ENCODE measurements around the gene SCARF2.

Gene SCARF2

GRCh38 chr22:20439928-20440575 lies 2.4 kb upstream of the SCARF2 start:
- no peak for DNase-seq

GRCh38 chr22:20439556-20439927 lies 1.9 kb upstream of the SCARF2 start:
- no peak for DNase-seq

GRCh38 chr22:20438678-20439492 lies 1.3 kb upstream of the SCARF2 start:
- DNase-seq, result peak in 1 of 2 experiments; percentile 20

GRCh38 chr22:20438427-20438677 lies 727 bp upstream of the SCARF2 start:
- DNase-seq, result no peak

GRCh38 chr22:20436768-20437612 lies 635 bp downstream of the SCARF2 start:
- no peak for DNase-seq

GRCh38 chr22:20436307-20436767 lies 1.3 kb downstream of the SCARF2 start:
- no peak for DNase-seq

- DNase-seq, result no peak
Observed at GRCh38 chr22:20435436-20436306, 2.0 kb downstream of the SCARF2 start.

GRCh38 chr22:20434773-20435172 lies 2.9 kb downstream of the SCARF2 start:
- DNase-seq, result no peak

GRCh38 chr22:20434264-20434751 lies 3.3 kb downstream of the SCARF2 start:
- DNase-seq, result no peak

- DNase-seq, result no peak
Observed at GRCh38 chr22:20433686-20434241, 3.9 kb downstream of the SCARF2 start.

GRCh38 chr22:20433191-20433590 lies 4.4 kb downstream of the SCARF2 start:
- DNase-seq, result no peak

- no peak for DNase-seq
Observed at GRCh38 chr22:20432244-20432686, 5.4 kb downstream of the SCARF2 start.

- no peak for DNase-seq
Observed at GRCh38 chr22:20431511-20432192, 6.0 kb downstream of the SCARF2 start.

GRCh38 chr22:20430720-20431510 lies 6.7 kb downstream of the SCARF2 start:
- DNase-seq, result peak in 1 of 2 experiments; percentile 26

GRCh38 chr22:20430101-20430719 lies 7.4 kb downstream of the SCARF2 start:
- no peak for DNase-seq

GRCh38 chr22:20429254-20430100 lies 8.1 kb downstream of the SCARF2 start:
- DNase-seq, result no peak

GRCh38 chr22:20428496-20429253 lies 8.9 kb downstream of the SCARF2 start:
- DNase-seq, result no peak

GRCh38 chr22:20427945-20428417 lies 9.6 kb downstream of the SCARF2 start:
- no peak for DNase-seq
